Calu3 (cell line): ENCODE measurements around the gene LMTK2. TPM values are rescaled to one million over a fixed set of nuclear protein-coding genes. Genes with fewer than 3 reads are reported as not detected.

Experiments used
- BruUV-seq: library from RNA; stranded (reverse); fragments of 400-500 nt; replicated peaks from 2 replicates; lab custom pipeline; 2021; lab: Mats Ljungman, UMichigan
- CTCF ChIA-PET: fragments of 300-600 bp; sonication (Branson Sonifier 250); formaldehyde crosslinking; loops from one replicate; lab custom pipeline; 2022; ENCODE audit warnings: antibody characterized with exemption; lab: Charles Lee
- DNase-seq: peaks from one replicate; pipeline ENCODE4 v3.0.0; 2022
- H3K27ac Mint-ChIP-seq: one replicate; pipeline ENCODE4 v1.8.0; 2022; ENCODE audit warnings: mixed read lengths; ENCODE audit not compliant: unreplicated experiment
- H3K27me3 Mint-ChIP-seq: one replicate; pipeline ENCODE4 v1.8.0; 2022; ENCODE audit warnings: mixed read lengths; ENCODE audit not compliant: unreplicated experiment
- H3K36me3 Mint-ChIP-seq: one replicate; pipeline ENCODE4 v1.8.0; 2022; ENCODE audit warnings: mild to moderate bottlenecking, moderate library complexity, mixed read lengths; ENCODE audit not compliant: insufficient read depth, unreplicated experiment
- H3K4me1 Mint-ChIP-seq: one replicate; pipeline ENCODE4 v1.8.0; 2022; ENCODE audit warnings: mild to moderate bottlenecking, low read depth, mixed read lengths; ENCODE audit not compliant: unreplicated experiment
- H3K4me3 Mint-ChIP-seq: one replicate; pipeline ENCODE4 v1.8.0; 2022; ENCODE audit warnings: mild to moderate bottlenecking, low read depth, moderate library complexity, mixed read lengths; ENCODE audit not compliant: unreplicated experiment
- H3K9me3 Mint-ChIP-seq: one replicate; pipeline ENCODE4 v1.8.0; 2022; ENCODE audit warnings: low read depth, mixed read lengths; ENCODE audit not compliant: unreplicated experiment
- CTCF ChIP-seq: fragments of 200-600 bp; IDR thresholded peaks from one replicate; pipeline ENCODE4 v1.8.0; 2022; ENCODE audit warnings: antibody characterized with exemption; ENCODE audit not compliant: unreplicated experiment
- intact Hi-C: fragments of 100-400 bp; cut with micrococcal nuclease; formaldehyde crosslinking; loops from one replicate; pipeline ENCODE4 v1.10.0; 2022; ENCODE audit not compliant: unreplicated experiment
- total RNA-seq: library from RNA; stranded (reverse); gene quantifications from 2 replicates; pipeline ENCODE4 v1.2.3, GENCODE V29; 2022

Gene LMTK2
- total RNA-seq, 1 experiment from 2014 or later: 29.9 TPM

GRCh38 chr7:98235901-98236300, 129.2 kb downstream of the LMTK2 start:
- intact Hi-C loops: no loop called here
- Mint-ChIP-seq H3K9me3 (no peaks in the 10 kb centered on the region), H3K4me3 (no peak overlapping the region), H3K27me3 (no peaks in the 10 kb centered on the region), H3K36me3 (no peaks in the 10 kb centered on the region), H3K27ac (no peak overlapping the region), H3K4me1 (no peaks in the 10 kb centered on the region)
- no TSS peak for BruUV-seq
- CTCF ChIA-PET: no interaction called here
- DNase-seq: no peak
- TF ChIP-seq CTCF: no peak

- CTCF ChIA-PET: no interaction called here
- H3K27me3 Mint-ChIP-seq: no peaks in the 10 kb centered on the region
- no peak for TF ChIP-seq CTCF
- BruUV-seq: no TSS peak
- H3K9me3 Mint-ChIP-seq: no peaks in the 10 kb centered on the region
- no peaks in the 10 kb centered on the region for H3K4me1 Mint-ChIP-seq
- H3K36me3 Mint-ChIP-seq: no peaks in the 10 kb centered on the region
- no peak overlapping the region for H3K27ac Mint-ChIP-seq
- no peak overlapping the region for H3K4me3 Mint-ChIP-seq
- DNase-seq: no peak
- intact Hi-C loops: no loop called here
Observed at GRCh38 chr7:98236355-98237185, 129.9 kb downstream of the LMTK2 start.

GRCh38 chr7:98238076-98238475, 131.4 kb downstream of the LMTK2 start:
- CTCF ChIA-PET: no interaction called here

GRCh38 chr7:98238976-98239375, 132.3 kb downstream of the LMTK2 start:
- intact Hi-C loops: no loop called here
- no peak for DNase-seq
- Mint-ChIP-seq H3K27ac (no peak overlapping the region), H3K4me3 (no peak overlapping the region), H3K36me3 (no peaks in the 10 kb centered on the region), H3K9me3 (no peaks in the 10 kb centered on the region), H3K27me3 (no peaks in the 10 kb centered on the region), H3K4me1 (no peaks in the 10 kb centered on the region)
- CTCF ChIA-PET: interaction anchor here (0.6 kb wide), 1 partner anchor 251 kb away, joined by 4 read pairs; no protein-coding TSS in a partner anchor
- no TSS peak for BruUV-seq
- TF ChIP-seq CTCF: no peak

More at GRCh38 chr7:98238076-98238475, 131.4 kb downstream of the LMTK2 start:
- Mint-ChIP-seq H3K27ac (no peak overlapping the region), H3K27me3 (no peaks in the 10 kb centered on the region), H3K9me3 (no peaks in the 10 kb centered on the region), H3K4me3 (no peak overlapping the region), H3K4me1 (no peaks in the 10 kb centered on the region), H3K36me3 (no peaks in the 10 kb centered on the region)
- no peak for TF ChIP-seq CTCF
- no peak for DNase-seq
- BruUV-seq: no TSS peak
- intact Hi-C loops: no loop called here
